HK-2 (cell line): ENCODE data around the gene UGCG.

ENCODE experiments used
- DNase-seq: peaks from one replicate; pipeline ENCODE4 v3.0.0-alpha.2; 2018; ENCODE audit not compliant: unreplicated experiment

The UGCG gene

DNA sequence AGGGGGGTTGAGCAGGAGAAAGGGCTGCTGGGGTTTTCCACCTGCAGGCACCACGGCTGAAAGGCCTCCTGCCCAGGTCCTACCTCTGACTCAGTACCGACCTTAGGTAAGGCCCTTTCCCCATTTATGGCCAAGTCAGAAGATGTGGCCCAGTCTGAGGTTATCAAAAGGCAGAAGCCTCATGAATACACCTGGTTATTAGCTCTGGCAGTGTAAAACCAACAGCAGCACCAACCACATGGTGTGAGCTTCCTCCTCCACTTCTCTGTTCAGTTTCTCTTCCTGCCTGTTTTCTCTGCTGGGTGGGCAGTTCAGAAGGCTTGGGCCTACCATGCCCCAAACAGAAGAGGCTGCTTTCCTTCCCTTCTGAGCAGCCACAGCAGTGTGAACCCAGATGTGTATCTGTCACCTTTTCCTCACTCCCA, 86.9 kb downstream of the UGCG start:
- DNase-seq = no peak

DNA sequence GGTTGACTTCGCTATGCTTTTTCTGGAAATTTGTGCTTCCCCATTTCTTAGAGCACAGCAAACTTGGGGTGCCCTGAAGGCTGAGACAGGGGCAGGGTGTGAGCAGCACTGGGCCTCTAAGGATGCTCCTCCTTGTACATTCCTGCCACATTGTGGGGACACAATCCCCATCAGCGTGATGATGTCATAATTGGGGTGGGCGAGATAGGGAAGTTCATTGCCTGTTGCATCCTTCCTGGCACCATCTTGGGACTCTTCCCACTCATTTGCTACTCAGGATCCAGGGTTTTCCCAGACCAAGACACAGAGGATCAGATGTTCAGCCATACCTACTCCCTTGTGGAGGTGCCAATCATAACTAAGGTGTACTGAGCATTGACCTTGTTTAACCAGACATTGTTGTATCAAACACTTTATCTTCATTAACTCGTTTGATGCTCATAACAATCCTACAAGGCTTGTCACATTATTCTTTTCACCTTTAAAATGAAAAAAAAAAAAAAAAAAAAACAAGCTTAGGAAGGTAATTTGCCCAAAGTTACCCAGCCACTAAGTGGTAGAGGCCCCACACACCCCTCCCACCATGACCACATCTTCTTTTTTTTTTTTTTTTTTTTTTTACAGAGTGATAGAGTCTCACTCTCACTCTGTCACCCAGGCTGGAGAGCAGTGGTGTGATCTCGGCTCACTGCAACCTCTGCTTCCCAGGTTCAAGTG, 87.6 kb downstream of the UGCG start:
- DNase-seq = no peak
